Measurements from ENCODE around the gene CNTNAP4. TPM values are rescaled to one million over a fixed set of nuclear protein-coding genes. Genes with fewer than 3 reads are reported as not detected.

CNTNAP4 gene
- polyA plus RNA-seq, 1 donor from 2014 or later: 75.8 TPM

DNA sequence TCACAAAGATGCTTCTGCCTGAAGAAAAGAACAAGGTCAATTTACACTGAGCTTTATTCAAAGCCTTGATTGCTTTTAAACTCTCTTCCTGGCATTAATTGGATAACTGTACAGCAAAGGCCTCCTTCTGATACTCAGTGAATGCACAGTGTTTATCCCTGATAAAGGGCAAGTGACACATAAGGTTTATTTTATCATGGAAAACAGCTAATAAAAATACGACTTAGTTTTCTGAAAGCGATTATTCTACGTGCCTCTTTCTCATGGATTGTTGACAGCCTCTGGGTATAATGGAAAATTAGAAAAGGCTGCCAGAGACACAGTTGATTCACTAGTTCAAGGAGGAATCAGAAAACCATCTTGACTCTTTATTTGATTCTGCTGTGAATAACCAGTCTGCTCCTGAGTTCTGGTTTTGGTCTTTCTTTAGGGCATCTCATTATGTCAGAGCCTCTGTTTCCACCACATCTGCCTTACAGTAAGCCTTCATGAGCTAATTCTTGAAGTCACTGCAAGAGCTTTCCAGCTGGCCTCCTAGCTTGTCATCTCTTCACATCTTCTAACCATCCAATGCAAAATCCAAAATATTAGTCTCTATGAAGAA is 212.9 kb downstream of the CNTNAP4 start:
- no peaks in the 10 kb centered on the region for H3F3A ChIP-seq (ENCODE audit: insufficient read depth, low read length, poor library complexity, severe bottlenecking)
- H3K9me2 ChIP-seq (ENCODE audit: insufficient read depth, low read length): no peaks in the 10 kb centered on the region
- no peak for TF ChIP-seq EZH2 (IDR thresholded peaks at IDR 0.05; ENCODE audit: borderline replicate concordance, insufficient read depth, low read length, poor library complexity, severe bottlenecking)
- TF ChIP-seq TAF1 (IDR thresholded peaks at IDR 0.05; ENCODE audit: low read depth): no peak
- no peaks in the 10 kb centered on the region for H4K20me1 ChIP-seq (ENCODE audit: insufficient read depth)
- no peaks in the 10 kb centered on the region for H3K36me3 ChIP-seq (ENCODE audit: insufficient read depth, low read length)
- H3K27ac ChIP-seq (ENCODE audit: low read length): no peak overlapping the region
- H3K9me3 ChIP-seq (ENCODE audit: low read length): no peaks in the 10 kb centered on the region
- no peak overlapping the region for H2AFZ ChIP-seq (ENCODE audit: low read depth, low read length)
- no peak overlapping the region for H3K9ac ChIP-seq (ENCODE audit: low read length)
- no peak overlapping the region for H3K4me3 ChIP-seq (ENCODE audit: low read length)
- H3K27me3 ChIP-seq (ENCODE audit: insufficient read depth, low read depth, low read length): no peaks in the 10 kb centered on the region
- H3K4me2 ChIP-seq (ENCODE audit: low read length): no peak overlapping the region
- H3K79me2 ChIP-seq (replicated peaks; ENCODE audit: insufficient read depth, low read length): no peaks in the 10 kb centered on the region

DNA sequence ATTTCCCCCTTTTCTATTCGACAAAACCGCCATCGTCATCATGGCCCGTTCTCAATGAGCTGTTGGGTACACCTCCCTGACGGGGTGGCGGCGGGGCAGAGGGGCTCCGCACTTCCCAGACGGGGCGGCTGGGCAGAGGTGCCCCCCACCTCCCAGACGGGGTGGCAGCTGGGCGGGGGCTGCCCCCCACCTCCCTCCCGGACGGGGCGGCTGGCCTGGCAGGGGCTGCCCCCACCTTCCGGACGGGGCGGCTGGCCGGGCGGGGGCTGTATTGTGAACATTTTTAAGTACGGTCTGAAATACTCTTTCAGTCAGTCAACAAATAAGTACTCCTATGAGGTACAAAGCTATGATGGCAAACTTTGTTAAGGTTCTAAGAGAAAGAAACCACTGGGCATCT is 222.8 kb downstream of the CNTNAP4 start:
- Histone ChIP-seq H4K20me1 (ENCODE audit: insufficient read depth) (no peaks in the 10 kb centered on the region), H3K79me2 (replicated peaks; ENCODE audit: insufficient read depth, low read length) (no peaks in the 10 kb centered on the region), H3K36me3 (ENCODE audit: insufficient read depth, low read length) (peaks cover 3% of the 10 kb centered on the region), H3K9me3 (ENCODE audit: low read length) (no peaks in the 10 kb centered on the region), H3K27ac (ENCODE audit: low read length) (peak overlapping the region; percentile 93), H2AFZ (ENCODE audit: low read depth, low read length) (no peak overlapping the region), H3K9me2 (ENCODE audit: insufficient read depth, low read length) (no peaks in the 10 kb centered on the region), H3F3A (ENCODE audit: insufficient read depth, low read length, poor library complexity, severe bottlenecking) (no peaks in the 10 kb centered on the region), H3K4me2 (ENCODE audit: low read length) (no peak overlapping the region), H3K4me3 (ENCODE audit: low read length) (no peak overlapping the region), H3K27me3 (ENCODE audit: insufficient read depth, low read depth, low read length) (no peaks in the 10 kb centered on the region), H3K9ac (ENCODE audit: low read length) (no peak overlapping the region)
- TF ChIP-seq SMC3 (conservative IDR thresholded peaks at IDR 0.05; ENCODE audit: poor library complexity): no peak
- TF ChIP-seq EP300 (conservative IDR thresholded peaks at IDR 0.05; ENCODE audit: poor library complexity, severe bottlenecking): no peak
- TF ChIP-seq RAD21 (conservative IDR thresholded peaks at IDR 0.05): no peak
- TF ChIP-seq, protein P1, sequence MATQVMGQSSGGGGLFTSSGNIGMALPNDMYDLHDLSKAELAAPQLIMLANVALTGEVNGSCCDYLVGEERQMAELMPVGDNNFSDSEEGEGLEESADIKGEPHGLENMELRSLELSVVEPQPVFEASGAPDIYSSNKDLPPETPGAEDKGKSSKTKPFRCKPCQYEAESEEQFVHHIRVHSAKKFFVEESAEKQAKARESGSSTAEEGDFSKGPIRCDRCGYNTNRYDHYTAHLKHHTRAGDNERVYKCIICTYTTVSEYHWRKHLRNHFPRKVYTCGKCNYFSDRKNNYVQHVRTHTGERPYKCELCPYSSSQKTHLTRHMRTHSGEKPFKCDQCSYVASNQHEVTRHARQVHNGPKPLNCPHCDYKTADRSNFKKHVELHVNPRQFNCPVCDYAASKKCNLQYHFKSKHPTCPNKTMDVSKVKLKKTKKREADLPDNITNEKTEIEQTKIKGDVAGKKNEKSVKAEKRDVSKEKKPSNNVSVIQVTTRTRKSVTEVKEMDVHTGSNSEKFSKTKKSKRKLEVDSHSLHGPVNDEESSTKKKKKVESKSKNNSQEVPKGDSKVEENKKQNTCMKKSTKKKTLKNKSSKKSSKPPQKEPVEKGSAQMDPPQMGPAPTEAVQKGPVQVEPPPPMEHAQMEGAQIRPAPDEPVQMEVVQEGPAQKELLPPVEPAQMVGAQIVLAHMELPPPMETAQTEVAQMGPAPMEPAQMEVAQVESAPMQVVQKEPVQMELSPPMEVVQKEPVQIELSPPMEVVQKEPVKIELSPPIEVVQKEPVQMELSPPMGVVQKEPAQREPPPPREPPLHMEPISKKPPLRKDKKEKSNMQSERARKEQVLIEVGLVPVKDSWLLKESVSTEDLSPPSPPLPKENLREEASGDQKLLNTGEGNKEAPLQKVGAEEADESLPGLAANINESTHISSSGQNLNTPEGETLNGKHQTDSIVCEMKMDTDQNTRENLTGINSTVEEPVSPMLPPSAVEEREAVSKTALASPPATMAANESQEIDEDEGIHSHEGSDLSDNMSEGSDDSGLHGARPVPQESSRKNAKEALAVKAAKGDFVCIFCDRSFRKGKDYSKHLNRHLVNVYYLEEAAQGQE (IDR thresholded peaks at IDR 0.05; ENCODE audit: borderline replicate concordance): no peak
- TF ChIP-seq POLR2AphosphoS5 (IDR thresholded peaks at IDR 0.05): no peak
- no peak for TF ChIP-seq MXI1 (conservative IDR thresholded peaks at IDR 0.05; ENCODE audit: poor library complexity, severe bottlenecking)
- TF ChIP-seq, protein P2, sequence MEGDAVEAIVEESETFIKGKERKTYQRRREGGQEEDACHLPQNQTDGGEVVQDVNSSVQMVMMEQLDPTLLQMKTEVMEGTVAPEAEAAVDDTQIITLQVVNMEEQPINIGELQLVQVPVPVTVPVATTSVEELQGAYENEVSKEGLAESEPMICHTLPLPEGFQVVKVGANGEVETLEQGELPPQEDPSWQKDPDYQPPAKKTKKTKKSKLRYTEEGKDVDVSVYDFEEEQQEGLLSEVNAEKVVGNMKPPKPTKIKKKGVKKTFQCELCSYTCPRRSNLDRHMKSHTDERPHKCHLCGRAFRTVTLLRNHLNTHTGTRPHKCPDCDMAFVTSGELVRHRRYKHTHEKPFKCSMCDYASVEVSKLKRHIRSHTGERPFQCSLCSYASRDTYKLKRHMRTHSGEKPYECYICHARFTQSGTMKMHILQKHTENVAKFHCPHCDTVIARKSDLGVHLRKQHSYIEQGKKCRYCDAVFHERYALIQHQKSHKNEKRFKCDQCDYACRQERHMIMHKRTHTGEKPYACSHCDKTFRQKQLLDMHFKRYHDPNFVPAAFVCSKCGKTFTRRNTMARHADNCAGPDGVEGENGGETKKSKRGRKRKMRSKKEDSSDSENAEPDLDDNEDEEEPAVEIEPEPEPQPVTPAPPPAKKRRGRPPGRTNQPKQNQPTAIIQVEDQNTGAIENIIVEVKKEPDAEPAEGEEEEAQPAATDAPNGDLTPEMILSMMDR (IDR thresholded peaks at IDR 0.05; ENCODE audit: poor library complexity, severe bottlenecking): no peak
- TF ChIP-seq TAF1 (IDR thresholded peaks at IDR 0.05; ENCODE audit: low read depth): no peak
- no peak for TF ChIP-seq EZH2 (IDR thresholded peaks at IDR 0.05; ENCODE audit: borderline replicate concordance, insufficient read depth, low read length, poor library complexity, severe bottlenecking)

All from neural cell (in vitro differentiated cells).